Hematopoietic multipotent progenitor cell treated with erythropoietin and hydrocortisone succinate and interleukin-3 and kit ligand, for 4 days (in vitro differentiated cells): Measurements from ENCODE around the gene AJUBA.
"Not testable (repeated sequence)": the region's sequence is repeated elsewhere in the genome, so short reads cannot be mapped to it uniquely, and the experiment has no call there.

Source experiments
- DNase-seq: peaks from one replicate; pipeline ENCODE4 v3.0.0-alpha.2; 2015

AJUBA gene

GRCh38 chr14:22978981-22979671 is 3.2 kb downstream of the AJUBA start:
- no peak for DNase-seq

GRCh38 chr14:22978487-22978837 is 3.9 kb downstream of the AJUBA start:
- no peak for DNase-seq

GRCh38 chr14:22977684-22978486 is 4.5 kb downstream of the AJUBA start:
- DNase-seq: no peak

GRCh38 chr14:22977434-22977683 is 5.0 kb downstream of the AJUBA start:
- no peak for DNase-seq

GRCh38 chr14:22976620-22977433 is 5.5 kb downstream of the AJUBA start:
- no peak for DNase-seq

GRCh38 chr14:22974530-22975313 is 7.6 kb downstream of the AJUBA start:
- DNase-seq: no peak

GRCh38 chr14:22973217-22974032 is 8.9 kb downstream of the AJUBA start:
- peak; percentile 75 for DNase-seq

GRCh38 chr14:22972313-22972930 is 9.9 kb downstream of the AJUBA start:
- DNase-seq: no peak

- no peak for DNase-seq
These were observed 11.2 kb downstream of the AJUBA start for GRCh38 chr14:22971152-22971551.

- no peak for DNase-seq
These were observed 15.5 kb downstream of the AJUBA start for GRCh38 chr14:22966783-22967269.

GRCh38 chr14:22965916-22966782 is 16.2 kb downstream of the AJUBA start:
- DNase-seq: not testable (repeated sequence)

- no peak for DNase-seq
These were observed 20.2 kb downstream of the AJUBA start for GRCh38 chr14:22962061-22962676.

GRCh38 chr14:22955702-22956569 is 26.4 kb downstream of the AJUBA start:
- peak; percentile 59 for DNase-seq

GRCh38 chr14:22952418-22952817 is 29.9 kb downstream of the AJUBA start:
- DNase-seq: no peak

- peak; percentile 41 for DNase-seq
These were observed 30.6 kb downstream of the AJUBA start for GRCh38 chr14:22951795-22952194.

- DNase-seq: no peak
These were observed 36.7 kb downstream of the AJUBA start for GRCh38 chr14:22945642-22946041.

- no peak for DNase-seq
These were observed 42.7 kb downstream of the AJUBA start for GRCh38 chr14:22939684-22940083.

- no peak for DNase-seq
These were observed 47.2 kb downstream of the AJUBA start for GRCh38 chr14:22935156-22935555.

GRCh38 chr14:22932146-22932545 is 50.2 kb downstream of the AJUBA start:
- DNase-seq: no peak
